Stimulated activated CD4-positive, alpha-beta T cell treated with anti-CD3 and anti-CD28 coated beads, Interleukin-1b, Interleukin-23, amount 100 ng/mL, for 1 hour (primary cell): ENCODE measurements around the gene PARP11.
"Not testable (repeated sequence)": the region's sequence is repeated elsewhere in the genome, so short reads cannot be mapped to it uniquely, and the experiment has no call there.

ENCODE experiments used
- DNase-seq, 2 donors: peaks; one replicate each; pipeline ENCODE4 v3.0.0-alpha.2; 2020; ENCODE audit warnings: low read depth in 2 of 2

PARP11 gene

DNA sequence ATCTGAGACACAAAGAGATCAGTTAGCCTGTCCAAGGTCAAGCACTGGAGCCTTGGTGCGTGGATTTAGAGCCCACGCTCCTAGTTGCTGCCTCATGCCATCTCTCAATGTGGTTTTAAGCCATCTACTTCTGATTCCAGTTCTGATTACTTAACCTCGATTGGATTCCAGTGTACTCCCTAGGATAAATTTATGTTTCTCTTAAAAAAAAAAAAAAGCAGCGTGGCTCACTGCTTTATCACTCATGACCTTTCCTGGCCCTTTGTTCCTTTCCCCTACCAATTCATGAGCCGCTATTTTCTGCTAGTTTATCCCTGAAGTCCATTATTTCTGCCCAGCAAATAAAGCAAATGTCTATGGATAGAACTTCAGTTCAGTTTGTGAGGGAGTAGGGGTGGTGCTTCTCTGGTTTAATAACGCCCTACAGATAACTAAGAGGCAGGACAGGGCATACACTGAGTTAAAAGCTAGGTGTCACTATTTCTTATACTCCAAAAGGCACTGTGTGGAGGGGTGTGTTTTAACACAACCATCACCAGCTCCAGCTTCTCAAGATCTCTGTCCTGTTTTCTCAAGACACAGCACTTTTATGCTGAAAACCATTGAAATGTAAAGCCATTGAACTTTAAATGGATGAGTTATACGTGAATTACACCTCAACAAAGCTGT is 9.8 kb upstream of the PARP11 start:
- no peak for DNase-seq

DNA sequence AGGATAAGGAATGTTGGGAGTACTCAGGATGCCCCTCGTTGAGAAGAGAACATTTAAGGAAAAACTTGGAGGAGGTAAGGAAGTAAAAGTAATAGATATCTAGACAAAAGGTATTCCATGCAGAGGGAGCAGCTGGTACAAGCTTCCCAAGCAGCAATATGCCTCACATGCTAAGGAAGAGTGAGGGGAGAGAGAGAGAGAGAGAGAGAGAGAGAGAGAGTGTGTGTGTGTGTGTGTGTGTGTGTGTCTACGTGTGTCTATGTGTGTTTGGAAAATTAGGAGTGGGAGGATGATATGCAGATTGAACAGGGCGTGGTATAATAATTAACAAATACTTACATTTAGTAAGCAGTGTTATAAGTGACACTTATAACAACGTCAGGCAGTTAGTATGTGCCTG is 9.2 kb upstream of the PARP11 start:
- no peak for DNase-seq

DNA sequence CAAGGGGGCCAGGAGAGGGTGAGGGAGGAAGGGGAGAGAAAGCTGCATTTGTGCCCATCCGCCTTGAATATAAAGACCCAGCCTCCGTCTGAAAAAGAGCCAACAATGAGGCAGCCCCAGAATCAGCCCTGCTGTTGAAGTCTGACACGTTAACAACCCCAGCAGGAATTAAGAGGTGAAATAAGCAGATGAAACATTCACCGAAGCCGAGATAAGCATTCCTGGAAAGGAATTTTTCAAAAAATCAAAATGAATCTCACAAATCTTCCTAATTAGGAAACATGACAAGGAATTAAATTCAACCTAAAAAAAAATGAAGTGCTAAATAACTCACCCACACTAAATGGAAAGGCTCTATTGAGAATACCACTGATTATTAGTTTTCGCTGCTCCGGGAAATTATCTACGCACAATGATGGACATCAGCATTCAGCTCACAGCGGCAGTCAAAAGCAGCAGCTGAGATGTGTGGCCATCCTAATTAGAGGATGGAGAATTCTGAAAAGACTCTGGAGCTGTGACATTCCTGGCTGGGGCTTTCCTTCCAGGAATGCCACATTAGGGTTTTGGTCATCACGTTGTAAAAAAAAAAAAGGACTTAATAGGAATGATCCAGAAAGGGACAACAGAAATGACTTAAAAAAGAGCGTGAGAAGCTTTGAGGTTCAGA is 8.2 kb upstream of the PARP11 start:
- no peak for DNase-seq

DNA sequence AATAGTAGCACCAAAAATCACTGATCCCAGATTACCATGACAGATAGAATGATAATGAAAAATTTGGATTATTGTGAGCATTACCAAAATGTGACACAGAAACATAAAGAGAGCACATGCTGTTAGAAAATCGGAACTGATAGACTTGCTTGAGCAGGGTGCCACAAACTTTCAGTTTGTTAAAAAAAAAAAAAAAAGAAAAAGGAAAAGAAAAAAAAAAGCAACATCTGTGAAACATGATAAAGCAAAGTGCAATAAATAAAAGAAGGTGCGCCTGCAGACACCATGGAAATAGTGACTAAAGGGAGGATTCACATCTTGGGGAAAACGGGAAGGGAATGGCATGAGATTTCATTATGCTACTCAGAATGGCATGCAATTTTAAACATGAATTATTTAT is 6.6 kb upstream of the PARP11 start:
- DNase-seq: no peak

DNA sequence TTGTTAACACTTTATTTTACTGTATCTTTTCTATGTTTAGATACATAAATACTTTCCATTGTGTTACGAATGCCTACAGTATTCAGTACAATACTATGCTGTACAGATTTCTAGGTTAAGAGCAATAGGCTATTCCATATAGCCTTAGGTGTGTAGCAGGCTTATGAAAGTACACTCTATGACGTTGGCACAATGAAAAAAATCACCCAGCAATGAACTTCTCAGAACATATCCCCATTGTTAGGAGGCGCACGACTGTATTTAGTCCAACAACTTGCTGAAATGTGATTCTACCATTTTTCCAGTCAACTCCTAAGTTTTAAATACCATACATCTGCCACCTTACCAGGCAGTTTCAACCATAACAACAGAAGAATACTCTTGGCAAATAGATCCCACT is 1.8 kb downstream of the PARP11 start:
- DNase-seq: no peak

DNA sequence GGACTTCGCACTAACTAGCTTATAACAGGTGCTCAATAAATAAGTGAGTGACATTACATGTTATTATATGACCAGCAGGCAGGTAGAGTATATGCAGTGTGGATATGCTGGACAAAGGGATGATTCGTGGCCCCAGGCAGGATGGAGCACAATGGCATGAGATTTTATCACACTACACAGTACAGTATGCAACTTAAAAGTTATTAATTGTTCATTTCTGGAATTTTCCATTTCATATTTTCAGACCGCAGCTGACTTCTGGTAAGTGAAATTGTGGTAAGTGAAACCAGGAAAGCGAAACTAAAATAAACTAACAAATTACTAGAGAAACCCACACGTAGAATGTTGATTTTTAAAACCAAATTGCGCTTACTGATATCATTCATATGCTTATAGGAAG is 3.3 kb downstream of the PARP11 start:
- DNase-seq: no peak

DNA sequence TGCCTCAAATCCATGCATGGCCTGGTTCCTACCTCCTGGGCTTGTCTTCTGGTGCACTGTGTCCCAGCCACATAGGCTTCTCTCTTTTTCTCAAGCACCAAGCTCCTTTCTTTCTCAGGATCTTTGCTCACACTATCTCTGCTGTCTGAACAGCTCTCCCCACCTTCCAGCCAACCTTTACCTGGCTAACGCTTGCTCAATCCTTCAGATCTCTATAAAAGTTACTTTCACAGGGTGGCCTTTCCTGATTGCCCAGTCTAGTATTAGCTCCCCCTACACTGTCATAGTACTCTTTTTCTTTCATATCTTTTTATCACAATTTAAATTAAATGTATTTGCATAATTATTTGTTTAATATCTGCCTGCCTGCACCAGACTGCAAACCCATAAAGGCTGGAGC is 3.8 kb downstream of the PARP11 start:
- no peak for DNase-seq

DNA sequence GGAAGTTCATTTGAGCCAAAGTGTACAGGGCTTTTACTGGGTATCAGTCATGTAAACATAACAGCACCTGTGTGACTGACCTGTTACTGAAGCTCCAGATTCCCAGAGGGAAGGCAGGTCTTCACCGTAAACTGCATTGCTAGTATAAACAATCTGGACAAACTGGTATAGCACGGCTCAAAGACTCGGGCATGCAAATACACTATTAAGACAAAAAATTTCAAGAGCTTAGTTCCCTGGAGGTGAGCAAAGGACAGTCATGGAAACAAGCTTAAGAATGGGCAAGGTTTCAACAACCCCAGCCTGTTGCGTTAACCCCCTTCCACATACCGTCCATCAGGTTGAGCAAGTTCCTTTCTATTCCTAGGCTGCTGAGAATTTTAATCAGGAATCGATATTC is 9.4 kb downstream of the PARP11 start:
- DNase-seq: no peak

DNA sequence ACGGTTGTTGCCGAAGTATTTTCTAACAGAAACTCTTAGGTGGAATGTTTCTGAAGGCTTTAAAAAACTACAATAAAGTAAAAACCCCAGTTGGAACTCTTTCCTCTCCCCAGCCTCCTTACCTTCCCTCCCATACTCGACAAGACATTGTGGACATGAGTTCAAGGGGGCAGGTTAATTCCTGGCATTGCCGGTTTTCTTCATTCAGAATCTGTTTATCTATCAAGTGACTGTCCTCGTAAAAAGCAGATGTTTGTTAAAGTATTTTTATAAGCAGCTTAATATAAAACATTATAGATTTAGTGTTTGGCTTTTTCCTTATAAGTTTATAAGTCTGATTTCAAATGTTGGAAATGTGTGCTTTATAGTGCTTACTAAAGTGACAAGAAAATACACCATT is 30.7 kb downstream of the PARP11 start:
- DNase-seq: no peak

DNA sequence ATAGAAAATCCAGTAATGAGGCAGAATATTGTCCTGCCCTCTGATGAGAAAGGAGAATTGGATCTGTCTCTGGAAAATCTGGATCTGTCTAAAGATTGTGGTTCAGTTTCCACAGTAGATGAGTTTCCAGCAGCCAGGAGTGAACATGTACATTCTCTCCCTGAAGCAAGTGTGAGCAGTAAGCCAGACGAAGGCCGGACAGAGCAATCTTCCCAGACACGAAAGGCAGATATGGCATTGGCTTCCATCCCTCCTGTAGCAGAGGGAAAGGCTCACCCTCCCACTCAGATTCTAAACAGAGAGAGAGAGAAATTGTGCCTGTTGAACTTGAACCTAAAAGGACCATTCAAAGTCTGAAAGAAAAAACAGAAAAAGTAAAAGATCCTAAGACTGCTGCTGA is 31.4 kb downstream of the PARP11 start:
- DNase-seq: no peak

DNA sequence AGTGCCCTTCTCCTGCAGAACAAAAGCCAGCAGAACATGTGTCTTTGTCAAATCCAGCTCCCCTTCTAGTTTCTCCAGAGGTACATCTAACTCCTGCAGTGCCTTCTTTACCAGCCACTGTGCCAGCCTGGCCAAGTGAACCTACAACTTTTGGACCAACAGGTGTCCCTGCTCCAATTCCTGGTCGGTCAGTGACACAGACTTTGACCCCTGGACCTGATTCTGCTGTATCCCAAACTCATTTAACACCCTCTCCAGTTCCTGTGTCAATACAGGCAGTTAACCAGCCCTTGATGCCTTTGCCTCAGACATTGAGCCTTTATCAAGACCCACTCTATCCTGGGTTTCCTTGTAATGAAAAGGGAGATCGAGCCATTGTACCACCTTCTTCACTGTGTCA is 32.4 kb downstream of the PARP11 start:
- not testable (repeated sequence) for DNase-seq

DNA sequence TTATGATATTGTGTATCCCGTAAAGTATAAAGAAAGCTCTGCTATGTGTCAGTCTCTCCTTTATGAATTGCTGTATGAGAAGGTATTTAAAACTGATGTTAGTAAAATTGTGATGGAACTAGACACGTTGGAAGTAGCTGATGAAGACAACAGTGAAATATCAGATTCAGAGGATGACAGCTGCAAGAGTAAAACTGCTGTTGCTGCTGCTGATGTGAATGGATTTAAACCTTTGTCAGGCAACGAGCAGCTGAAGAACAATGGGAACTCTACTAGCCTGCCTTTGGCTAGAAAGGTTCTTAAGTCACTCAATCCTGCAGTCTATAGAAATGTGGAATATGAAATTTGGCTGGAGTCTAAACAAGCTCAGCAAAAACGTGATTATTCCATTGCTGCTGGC is 33.5 kb downstream of the PARP11 start:
- not testable (repeated sequence) for DNase-seq

DNA sequence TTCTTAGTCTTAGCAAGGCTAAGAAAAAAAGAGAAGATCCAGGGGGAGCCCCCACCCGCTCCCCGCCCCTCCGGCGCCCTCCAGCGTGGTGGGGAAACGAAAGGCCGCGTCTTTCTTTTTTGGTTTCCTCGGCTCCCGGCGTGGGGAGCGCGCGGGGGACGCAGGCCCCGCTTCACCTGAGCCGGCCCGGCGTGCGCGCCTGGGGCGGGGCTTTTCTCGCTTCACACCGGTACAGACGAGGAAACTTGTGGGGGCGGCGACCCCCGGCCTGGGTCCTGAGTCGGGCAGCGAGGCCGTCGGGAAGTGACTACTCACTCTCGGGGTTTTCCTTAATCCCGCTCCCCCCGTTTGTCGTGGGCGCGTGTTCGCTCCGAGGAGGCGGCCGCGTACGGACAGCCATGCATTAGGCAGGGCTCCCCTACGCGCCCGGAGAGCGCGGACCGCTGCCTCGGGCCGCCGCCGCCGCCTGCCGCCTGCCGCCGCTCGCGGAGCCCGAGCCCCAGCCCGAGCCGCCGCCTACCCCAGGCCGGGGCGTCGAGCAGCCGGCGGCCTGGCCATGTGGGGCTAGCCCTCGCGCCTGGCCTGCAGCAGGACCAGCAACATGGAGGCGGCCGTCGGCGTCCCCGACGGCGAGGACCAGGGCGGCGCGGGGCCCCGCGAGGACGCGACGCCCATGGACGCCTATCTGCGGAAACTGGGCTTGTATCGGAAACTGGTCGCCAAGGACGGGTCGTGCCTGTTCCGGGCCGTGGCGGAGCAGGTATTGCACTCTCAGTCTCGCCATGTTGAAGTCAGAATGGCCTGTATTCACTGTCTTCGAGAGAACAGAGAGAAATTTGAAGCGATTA is 34.3 kb downstream of the PARP11 start:
- DNase-seq: peak in 1 of 2 donors; percentile 12

DNA sequence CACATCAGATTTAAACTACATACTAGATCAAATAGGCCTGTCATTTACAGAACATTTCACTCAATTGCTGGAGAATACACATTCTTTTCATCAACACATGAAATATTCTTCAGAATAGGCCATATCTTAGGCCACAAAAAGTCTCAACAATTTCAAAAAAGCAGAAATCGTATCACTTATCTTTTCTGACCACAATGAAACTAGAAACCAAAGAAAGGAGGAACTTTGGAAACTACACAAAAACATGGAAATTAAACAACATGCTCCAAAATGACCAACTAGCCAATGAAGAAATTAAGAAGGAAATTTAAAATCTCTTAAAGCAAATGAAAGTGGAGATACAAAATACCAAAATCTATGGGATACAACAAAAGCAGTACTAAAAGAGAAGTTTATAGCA is 35.1 kb downstream of the PARP11 start:
- no peak for DNase-seq

DNA sequence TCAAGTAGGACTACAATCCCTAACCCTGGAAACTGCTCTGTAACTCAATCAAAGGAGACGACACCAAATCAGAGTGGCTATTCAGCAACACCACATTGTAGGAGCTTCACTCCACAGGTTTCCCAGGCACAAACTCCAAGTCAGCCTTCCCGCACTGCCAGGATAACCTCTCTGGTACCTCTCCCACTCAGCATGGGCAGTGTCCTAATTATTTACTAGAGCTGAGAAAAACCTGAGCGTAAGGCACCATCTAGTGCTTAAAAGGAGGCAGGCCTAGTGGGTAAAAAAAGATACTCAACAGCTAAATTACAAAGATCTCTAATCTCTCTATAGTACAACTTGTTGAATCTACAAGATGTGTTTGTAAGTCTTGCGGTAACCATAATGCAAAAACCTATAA is 36.1 kb downstream of the PARP11 start:
- no peak for DNase-seq

DNA sequence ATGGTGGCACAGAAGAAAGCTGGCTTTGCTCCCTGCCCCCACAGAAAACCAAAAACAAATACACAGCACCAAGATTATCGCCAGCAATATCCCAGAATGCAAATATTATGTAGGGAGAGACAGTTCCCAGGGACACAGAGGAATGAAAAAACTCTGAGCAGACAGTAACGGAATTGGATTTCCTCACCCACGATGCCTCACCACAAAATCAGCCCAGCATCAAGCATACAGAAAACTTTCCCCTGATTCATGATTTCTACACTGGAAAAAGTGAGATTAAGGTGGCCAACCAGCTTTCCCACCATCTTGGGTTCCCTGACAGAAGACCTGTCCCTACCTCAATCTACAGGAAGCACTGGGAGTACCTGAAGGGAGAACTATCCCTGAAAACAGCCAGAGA is 36.6 kb downstream of the PARP11 start:
- DNase-seq: no peak

DNA sequence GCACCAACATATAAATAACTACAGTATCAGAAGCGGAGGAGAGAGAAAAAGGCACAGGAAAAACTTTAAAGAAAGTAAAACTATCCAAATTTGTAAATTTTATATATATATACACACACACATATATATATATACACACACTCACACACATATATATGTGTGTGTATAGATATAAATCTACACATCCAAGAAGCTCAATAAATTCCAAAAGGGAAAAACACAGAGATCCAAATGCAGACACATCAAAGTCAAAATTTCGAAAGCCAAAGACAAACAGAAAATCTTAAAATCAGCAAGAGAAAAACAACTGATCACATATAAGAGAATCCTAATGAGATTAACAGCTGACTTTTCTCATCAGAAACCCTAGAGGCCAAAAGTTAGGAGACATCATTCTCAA is 37.3 kb downstream of the PARP11 start:
- no peak for DNase-seq

DNA sequence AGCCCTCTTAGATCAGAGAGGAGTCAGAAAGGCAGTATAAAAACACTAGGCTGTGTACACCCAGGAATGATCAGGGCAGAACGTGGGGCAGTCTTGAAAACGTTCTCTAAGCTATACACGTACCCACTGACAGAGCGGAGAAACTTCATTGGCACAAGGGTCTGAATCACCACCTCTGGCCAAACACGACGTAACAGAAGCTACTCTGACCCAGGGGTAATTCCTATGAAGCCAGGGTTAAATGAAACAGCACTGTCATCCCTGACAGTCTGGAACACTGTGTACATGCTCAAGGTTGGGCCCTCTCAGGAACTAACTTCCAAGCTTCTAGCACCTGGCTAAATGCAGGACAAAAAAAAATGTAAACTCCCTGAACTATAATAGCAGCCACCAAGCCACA is 38.4 kb downstream of the PARP11 start:
- DNase-seq: no peak

DNA sequence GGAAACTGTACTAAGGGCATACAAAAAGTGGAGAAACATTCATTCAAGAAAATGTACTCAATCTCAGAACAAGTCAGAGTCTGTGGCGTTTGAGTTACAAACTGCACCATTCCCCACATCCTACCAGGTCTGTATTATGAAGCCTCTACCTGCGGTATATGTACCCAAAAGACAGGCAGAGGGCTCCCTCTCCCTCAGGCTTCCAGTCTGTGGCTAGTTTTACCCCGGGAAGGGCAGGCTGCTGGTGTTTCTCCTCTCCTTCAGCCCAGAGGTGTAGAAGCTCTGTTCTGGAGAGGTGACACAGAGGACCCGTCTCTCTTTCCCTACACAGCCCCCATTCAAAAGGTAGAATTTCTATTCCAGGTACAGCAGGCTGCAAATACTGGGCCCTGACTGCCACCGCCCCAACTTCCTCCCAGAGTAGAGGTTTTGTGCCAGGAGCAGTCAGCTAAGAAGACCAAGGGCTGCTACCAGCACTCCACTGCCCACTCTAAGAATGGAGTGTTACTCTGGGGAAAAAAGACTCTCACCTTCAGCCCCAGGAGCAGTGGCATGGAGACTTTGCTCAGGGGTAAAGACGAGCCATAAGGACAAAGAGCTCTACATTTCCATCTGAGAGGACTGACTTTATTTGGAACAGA is 39.4 kb downstream of the PARP11 start:
- no peak for DNase-seq

DNA sequence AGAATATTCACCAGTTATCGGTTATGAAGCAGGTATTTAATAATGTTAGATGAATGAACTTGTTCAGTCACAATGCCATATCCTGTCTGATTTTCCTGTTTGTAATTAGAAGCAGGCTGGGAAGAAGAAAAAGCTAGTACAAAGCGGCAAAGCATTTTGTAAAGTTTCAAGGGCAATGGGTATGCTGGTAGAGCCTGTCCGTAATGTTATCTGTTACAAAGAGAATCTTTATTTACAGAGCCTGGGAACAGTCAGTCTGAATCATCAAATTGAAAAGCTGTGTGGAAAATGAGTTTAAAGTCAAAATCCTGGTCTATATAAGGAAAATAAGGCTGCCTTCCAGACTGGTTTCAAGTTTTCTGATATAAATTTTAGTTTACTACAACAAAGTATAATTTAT is 40.5 kb downstream of the PARP11 start:
- DNase-seq: no peak

DNA sequence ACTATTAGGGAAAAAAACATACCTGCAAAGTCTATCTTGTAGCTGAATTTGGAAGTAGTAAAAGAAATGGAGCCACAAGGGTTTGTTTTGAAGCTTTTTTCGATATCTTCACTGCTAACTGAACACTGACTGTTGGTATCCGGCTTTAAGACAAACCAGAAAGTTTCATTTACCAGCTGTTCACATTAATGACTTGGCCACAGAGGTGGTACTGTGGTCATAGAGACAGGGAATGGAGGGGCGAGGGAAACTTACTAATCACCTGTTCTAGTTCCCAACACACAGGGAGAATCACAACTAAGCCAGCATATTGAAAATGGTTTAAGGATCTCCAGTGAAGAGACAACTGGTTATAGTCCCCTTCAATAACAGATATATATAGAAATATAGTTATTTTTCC is 44.3 kb downstream of the PARP11 start:
- DNase-seq: no peak

DNA sequence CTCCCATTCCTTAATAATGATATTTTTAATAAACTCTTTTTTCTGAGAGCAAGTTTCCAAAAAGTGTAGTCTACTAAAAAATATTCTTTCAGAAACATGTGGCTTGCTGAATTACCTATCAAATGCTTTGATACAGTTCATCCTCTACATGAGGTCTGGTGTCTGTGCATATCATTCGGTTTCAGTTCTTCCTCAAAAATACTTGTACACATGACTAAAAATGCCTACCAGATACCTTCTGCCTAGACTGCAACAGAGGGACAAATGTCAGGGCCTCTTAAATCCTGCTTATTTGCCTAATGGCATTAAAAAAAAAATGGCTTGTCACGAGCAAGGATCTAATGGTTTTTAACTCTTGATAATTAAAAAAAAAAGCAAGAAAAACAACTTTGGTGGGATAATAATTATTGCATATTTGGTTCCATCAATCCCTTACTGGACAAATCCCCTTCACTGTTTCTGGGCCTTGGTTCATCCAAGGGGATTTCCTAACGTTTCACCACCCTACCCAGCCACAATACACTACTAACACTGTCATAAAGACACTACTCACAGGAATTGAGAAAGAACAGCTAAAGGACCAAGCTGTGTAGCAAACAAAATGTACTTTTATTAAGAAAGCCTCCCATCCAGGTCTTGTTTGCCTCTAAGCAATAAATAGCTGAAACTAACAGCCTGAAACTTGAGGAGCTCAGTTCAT is 45.7 kb downstream of the PARP11 start:
- DNase-seq: no peak
